GM10266 (cell line): ENCODE measurements around the gene CD79B.
"Not testable (repeated sequence)": the region's sequence is repeated elsewhere in the genome, so short reads cannot be mapped to it uniquely, and the experiment has no call there.

Experiments
- DNase-seq: peaks from one replicate; pipeline ENCODE4 v3.0.0; 2012; ENCODE audit errors: extremely low spot score
- TF ChIP-seq, protein P1 (sequence below): IDR thresholded peaks from 2 replicates; pipeline ENCODE4 v1.5.1; 2012; ENCODE audit warnings: mild to moderate bottlenecking, low read depth; ENCODE audit not compliant: control insufficient read depth, insufficient read depth; ENCODE audit errors: missing control alignments

Gene CD79B

DNA sequence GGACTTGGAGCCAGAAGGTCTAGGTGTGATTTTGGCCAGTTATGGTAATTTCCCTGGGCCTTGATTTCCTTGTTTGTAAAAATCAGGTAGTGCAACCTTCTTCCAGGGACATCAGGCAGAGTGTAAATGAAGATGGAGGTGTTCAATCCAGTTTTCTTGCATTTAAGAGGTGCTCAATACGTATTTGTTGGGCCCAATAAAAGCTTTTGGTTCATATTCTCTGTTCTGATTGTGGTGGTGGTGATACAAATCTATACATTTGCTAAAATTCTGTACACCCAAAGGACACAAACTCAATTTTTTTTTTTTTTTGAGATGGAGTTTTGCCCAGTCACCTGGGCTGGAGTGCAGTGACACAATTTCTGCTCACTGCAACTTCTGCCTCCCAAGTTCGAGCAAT lies 6.0 kb downstream of the CD79B start:
- TF ChIP-seq, protein P1, sequence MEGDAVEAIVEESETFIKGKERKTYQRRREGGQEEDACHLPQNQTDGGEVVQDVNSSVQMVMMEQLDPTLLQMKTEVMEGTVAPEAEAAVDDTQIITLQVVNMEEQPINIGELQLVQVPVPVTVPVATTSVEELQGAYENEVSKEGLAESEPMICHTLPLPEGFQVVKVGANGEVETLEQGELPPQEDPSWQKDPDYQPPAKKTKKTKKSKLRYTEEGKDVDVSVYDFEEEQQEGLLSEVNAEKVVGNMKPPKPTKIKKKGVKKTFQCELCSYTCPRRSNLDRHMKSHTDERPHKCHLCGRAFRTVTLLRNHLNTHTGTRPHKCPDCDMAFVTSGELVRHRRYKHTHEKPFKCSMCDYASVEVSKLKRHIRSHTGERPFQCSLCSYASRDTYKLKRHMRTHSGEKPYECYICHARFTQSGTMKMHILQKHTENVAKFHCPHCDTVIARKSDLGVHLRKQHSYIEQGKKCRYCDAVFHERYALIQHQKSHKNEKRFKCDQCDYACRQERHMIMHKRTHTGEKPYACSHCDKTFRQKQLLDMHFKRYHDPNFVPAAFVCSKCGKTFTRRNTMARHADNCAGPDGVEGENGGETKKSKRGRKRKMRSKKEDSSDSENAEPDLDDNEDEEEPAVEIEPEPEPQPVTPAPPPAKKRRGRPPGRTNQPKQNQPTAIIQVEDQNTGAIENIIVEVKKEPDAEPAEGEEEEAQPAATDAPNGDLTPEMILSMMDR: no peak
- DNase-seq: no peak

DNA sequence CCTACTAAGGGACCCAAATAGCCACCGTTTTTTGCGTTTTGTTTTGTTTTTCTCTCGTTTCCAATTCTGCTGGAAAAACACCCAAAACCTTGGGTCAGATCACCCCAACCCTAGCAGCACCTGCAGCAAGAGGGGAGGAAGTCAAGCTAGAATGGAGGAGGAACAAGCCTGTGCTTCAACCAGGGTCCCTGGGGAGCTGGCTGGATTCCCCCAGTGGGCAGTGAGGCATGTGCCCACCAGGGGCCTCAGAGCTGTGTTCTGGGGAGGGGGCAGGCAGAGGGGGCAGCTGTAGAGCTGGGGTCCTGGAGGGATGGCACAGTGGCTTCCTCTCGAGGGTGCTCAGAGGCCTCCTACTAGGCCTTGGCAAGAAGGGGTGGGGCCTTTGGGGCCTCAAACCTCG lies 6.5 kb downstream of the CD79B start:
- DNase-seq: no peak
- TF ChIP-seq, protein P1: no peak

DNA sequence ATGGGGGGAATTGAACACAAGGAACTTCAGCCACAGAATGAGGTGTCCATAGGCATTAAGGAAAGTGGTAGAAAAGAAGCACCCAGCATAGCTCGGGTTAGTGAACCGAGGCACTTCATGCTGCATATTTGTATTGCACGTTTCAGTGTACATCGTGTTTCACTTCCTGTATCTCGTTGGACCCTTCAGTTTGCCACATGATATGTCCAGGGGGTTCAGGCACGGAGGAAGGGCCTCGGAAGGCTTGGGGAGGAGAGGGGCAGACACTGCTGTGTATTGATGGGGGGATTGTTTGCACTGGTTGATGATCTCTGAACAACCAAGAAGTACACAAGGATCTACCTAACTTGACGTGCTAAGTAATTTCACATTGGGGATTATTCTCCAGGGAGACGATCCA lies 9.7 kb downstream of the CD79B start:
- DNase-seq: not testable (repeated sequence)

DNA sequence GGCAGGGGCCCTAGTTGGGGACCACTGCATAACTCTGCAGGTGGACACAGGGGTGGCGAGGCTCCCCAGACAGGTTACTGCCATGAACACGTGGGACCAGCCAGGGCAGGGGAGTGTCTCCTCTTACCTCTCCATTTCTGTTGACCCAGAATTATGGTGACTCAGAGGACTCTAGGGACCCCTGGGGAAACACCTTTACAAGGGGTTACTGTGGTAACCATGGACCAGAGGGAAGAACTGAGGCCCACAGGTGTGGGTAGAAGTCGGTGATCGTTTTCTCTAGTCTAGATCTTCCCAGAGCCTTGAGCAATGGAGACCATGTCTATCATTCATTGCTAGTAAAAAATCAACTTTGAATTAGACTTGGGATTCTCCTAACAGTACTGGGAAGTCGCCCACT lies 11.4 kb downstream of the CD79B start:
- DNase-seq: not testable (repeated sequence)

DNA sequence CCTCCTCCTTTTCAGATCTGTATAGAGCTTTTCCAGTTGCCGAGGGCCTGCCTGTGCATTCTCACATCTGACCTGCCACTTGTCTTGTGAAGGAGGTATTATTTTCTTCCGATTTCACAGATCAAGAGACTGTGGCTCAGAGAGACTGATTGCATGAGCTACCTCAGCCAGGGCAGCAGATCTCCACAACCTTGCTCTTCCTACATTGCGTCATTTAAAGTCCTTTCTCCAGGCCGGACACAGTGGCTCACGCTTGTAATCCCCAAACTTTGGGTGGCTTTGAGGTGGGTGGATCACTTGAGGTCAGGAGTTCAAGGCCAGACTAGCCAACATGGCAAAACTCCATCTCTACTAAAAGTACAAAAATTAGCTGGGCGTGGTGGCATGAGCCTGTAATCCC lies 12.1 kb downstream of the CD79B start:
- not testable (repeated sequence) for DNase-seq

DNA sequence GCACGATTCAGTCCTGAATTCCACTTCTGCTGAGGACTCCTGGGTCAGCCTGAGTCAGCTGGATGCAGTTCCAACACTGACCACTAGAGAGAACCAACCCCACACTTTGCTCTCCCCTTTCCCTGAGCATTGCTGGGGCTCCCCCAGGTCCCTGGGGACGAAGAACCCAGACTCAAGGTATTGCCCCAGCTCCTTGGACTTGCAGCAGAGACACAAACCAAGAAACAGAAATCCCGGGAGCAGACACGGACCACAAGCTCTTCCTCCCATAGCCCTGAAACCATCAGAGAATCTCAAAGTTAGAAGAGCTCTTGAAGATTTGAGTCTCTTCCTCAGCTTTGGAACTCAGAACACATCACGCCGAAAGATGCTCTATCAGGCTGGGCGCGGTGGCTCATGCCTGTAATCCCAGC lies 12.8 kb downstream of the CD79B start:
- peak; percentile 79 for DNase-seq
- TF ChIP-seq, protein P1: peak; percentile 94

DNA sequence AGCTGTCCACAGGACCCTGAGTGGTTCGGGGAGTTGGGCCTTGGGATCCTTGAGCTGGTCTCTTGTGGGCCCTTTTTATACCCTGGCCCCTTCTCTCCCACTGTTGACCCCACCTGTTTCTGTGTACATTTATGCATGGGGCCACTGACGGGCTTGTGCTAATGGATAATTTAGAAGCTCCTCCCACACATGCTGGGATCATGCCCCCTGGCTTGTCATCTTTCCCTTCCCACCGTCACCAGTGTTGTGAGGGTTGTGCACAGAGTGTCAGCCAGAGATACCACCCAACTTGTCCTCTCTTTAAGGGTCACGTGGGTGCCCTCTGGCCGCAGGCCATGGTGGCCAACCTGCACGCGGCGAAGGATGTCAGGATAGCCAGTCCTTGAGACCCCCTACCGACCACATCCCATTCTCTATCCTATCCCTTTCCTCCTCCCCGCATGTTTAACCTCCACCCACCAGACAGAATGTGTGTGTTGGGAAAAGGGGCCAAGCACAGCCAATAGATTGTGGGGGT lies 13.3 kb downstream of the CD79B start, which contains the start of gene GH1:
TSS of gene GH1 (minus strand) at position 51 of the 517 bp plus-strand sequence. CDS start 63 bp downstream, outside the sequence.
- not testable (repeated sequence) for DNase-seq

DNA sequence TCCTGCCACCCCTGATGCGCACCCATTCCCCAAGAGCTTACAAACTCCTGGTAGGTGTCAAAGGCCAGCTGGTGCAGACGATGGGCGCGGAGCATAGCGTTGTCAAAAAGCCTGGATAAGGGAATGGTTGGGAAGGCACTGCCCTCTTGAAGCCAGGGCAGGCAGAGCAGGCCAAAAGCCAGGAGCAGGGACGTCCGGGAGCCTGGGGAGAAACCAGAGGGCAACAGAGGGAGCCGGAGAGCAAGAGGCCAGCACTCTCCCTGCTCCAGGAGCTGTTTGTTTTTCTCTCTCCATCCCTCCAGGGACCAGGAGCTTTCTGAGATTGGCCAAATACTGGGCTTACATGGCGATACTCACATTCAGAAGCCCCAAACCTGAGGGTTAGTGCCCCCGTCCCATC lies 13.8 kb downstream of the CD79B start:
- DNase-seq: no peak
- TF ChIP-seq, protein P1: no peak

DNA sequence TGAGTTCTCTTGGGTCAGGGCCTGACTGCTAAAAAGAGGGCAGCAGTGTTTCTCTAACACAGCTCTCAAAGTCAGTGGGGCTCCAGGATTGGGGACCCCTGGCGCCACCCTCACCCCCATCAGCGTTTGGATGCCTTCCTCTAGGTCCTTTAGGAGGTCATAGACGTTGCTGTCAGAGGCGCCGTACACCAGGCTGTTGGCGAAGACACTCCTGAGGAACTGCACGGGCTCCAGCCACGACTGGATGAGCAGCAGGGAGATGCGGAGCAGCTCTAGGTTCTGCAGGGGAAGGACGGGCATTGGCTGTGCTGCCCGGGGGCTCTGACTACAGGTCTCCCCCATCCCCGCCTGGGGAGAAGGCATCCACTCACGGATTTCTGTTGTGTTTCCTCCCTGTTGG lies 14.5 kb downstream of the CD79B start:
- DNase-seq: no peak

DNA sequence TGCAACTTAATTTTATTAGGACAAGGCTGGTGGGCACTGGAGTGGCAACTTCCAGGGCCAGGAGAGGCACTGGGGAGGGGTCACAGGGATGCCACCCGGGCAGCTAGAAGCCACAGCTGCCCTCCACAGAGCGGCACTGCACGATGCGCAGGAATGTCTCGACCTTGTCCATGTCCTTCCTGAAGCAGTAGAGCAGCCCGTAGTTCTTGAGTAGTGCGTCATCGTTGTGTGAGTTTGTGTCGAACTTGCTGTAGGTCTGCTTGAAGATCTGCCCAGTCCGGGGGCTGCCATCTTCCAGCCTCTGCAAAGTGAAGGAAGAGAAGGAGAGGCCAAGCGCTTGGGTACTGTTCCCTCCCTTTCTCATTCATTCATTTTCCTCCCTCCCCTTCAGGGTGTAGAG lies 14.9 kb downstream of the CD79B start:
- DNase-seq: not testable (repeated sequence)

More for the DNA sequence above, 14.5 kb downstream of the CD79B start:
- TF ChIP-seq, protein P1: no peak
